Gastroesophageal sphincter (tissue), 4 donors: ENCODE measurements around the gene RAB6B. TPM values are rescaled to one million over a fixed set of nuclear protein-coding genes. Genes with fewer than 3 reads are reported as not detected.

Experiments
- ATAC-seq: fragments of 150-250 bp; one replicate; pipeline ENCODE4 v1.9.1; 2016; ENCODE audit warnings: mild to moderate bottlenecking, moderate library complexity
- H3K27ac ChIP-seq, 4 donors: fragments of 200-600 bp; sonication (generic) in 3 of 4; 1 replicate in 3 of 4; 2 replicates in 1 of 4; pipeline ENCODE4 v1.5.1; 2016 to 2019
- H3K27me3 ChIP-seq: fragments of 200-600 bp; sonication (generic); one replicate; pipeline ENCODE4 v1.5.1; 2019
- H3K36me3 ChIP-seq, 2 donors: fragments of 200-600 bp; sonication (generic); one replicate each; pipeline ENCODE4 v1.5.1; 2019; ENCODE audit warnings: control low read depth in 1 of 2
- H3K4me1 ChIP-seq, 3 donors: fragments of 200-600 bp; sonication (generic); 1 replicate in 2 of 3; 2 replicates in 1 of 3; pipeline ENCODE4 v1.5.1; 2016 to 2019; ENCODE audit warnings: control low read depth in 2 of 3
- H3K4me3 ChIP-seq, 2 donors: fragments of 200-600 bp; sonication (generic); one replicate each; pipeline ENCODE4 v1.5.1; 2019; ENCODE audit warnings: mild to moderate bottlenecking in 1 of 2, moderate library complexity in 1 of 2
- H3K9me3 ChIP-seq, 3 donors: fragments of 200-600 bp; sonication (generic); one replicate each; pipeline ENCODE4 v1.5.1; 2017 to 2019; ENCODE audit warnings: control low read depth in 2 of 3
- EP300 ChIP-seq: sonication (generic); formaldehyde crosslinking; IDR thresholded peaks from one replicate; pipeline ENCODE4 v1.6.1; 2017; ENCODE audit warnings: antibody characterized with exemption, mild to moderate bottlenecking
- POLR2A ChIP-seq, 2 donors: fragments of 450-650 bp; IDR thresholded peaks; one replicate each; pipeline ENCODE4 v1.6.1; 2017; ENCODE audit warnings: antibody characterized with exemption in 2 of 2, mild to moderate bottlenecking in 2 of 2, moderate library complexity in 1 of 2
- POLR2AphosphoS5 ChIP-seq: sonication (generic); formaldehyde crosslinking; IDR thresholded peaks from one replicate; pipeline ENCODE4 v1.6.1; 2017; ENCODE audit warnings: antibody characterized with exemption
- WGBS, 2 donors: methylation state at CpG; one replicate each; pipeline ENCODE4 v1.1.5; 2018; ENCODE audit warnings: low coverage in 1 of 2; 5-methylcytosine and 5-hydroxymethylcytosine counted together
- total RNA-seq, 4 donors: library from RNA; depleted of rRNA; stranded (reverse); fragments of >200 nt; gene quantifications; one replicate each; pipeline ENCODE4 v1.1.0, GENCODE V29; 2016
- TF ChIP-seq, protein P1 (sequence below), 4 experiments: fragments of 200-600 bp in 2 of 4; fragments of 450-650 bp in 2 of 4; sonication (generic) in 1 of 4; IDR thresholded peaks; one replicate each; pipeline ENCODE4 v1.5.1; 2017 to 2019; ENCODE audit warnings: antibody characterized with exemption in 4 of 4, mild to moderate bottlenecking in 2 of 4, moderate library complexity in 2 of 4

RAB6B gene
- total RNA-seq, 4 donors from 2014 or later, result 5.0 to 16.1 (median 8.7) TPM

DNA sequence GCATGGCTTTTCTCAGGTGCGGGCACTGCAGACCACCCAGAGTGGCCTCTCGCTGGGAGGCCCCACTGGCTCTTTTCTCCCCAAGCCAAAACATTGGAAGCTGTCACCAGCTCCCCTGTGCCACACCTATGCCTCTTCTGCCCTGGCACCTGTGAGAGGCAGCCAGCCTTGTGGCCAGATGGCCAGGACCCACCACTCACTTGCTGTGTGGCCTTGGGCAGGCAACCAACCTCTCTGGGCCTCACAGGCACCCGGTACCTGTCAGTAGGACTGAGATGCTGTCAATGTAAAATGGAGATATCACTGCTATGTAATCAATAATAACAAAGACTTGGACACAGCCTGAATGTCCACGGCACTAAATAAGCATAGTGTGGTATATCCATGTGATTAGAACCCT is 53.5 kb downstream of the RAB6B start:
- Histone ChIP-seq H3K4me1 (no peaks in the 10 kb centered on the region), H3K27me3 (no peaks in the 10 kb centered on the region), H3K36me3 (peaks cover 0 to 41% of the 10 kb centered on the region in 2 donors), H3K9me3 (no peaks in the 10 kb centered on the region), H3K4me3 (no peak overlapping the region), H3K27ac (no peak overlapping the region)
- 73 to 86% methylated on average over 2 to 3 of the region's 4 CpGs for WGBS, 2 donors
- TF ChIP-seq POLR2A (IDR thresholded peaks at IDR 0.05), result no peak
- TF ChIP-seq, protein P1, sequence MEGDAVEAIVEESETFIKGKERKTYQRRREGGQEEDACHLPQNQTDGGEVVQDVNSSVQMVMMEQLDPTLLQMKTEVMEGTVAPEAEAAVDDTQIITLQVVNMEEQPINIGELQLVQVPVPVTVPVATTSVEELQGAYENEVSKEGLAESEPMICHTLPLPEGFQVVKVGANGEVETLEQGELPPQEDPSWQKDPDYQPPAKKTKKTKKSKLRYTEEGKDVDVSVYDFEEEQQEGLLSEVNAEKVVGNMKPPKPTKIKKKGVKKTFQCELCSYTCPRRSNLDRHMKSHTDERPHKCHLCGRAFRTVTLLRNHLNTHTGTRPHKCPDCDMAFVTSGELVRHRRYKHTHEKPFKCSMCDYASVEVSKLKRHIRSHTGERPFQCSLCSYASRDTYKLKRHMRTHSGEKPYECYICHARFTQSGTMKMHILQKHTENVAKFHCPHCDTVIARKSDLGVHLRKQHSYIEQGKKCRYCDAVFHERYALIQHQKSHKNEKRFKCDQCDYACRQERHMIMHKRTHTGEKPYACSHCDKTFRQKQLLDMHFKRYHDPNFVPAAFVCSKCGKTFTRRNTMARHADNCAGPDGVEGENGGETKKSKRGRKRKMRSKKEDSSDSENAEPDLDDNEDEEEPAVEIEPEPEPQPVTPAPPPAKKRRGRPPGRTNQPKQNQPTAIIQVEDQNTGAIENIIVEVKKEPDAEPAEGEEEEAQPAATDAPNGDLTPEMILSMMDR (IDR thresholded peaks at IDR 0.05), result no peak
- no peak for TF ChIP-seq EP300
- TF ChIP-seq POLR2AphosphoS5, result no peak
- no peak for ATAC-seq

DNA sequence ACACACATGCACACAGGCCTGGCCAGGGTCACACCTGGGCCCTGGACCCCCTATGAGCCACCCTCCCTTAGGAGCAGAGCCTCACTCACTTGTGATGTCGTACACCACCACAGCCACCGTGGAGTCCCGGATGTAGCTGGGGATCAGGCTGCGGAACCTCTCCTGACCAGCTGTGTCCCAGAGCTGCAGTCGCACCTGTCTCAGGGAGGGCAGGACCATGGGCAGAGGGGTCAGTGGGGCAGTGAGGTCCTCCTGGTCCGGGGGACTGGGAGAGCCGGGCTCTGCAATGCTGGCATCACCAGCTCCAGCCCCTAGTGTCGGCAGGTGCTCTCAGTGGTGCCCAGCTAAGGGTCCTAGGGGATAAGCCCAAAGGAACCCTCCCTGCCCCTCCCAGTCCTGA is 54.5 kb downstream of the RAB6B start:
- no peak for ATAC-seq
- Histone ChIP-seq H3K4me1 (no peaks in the 10 kb centered on the region), H3K9me3 (no peaks in the 10 kb centered on the region), H3K27ac (no peak overlapping the region), H3K27me3 (no peaks in the 10 kb centered on the region), H3K36me3 (peaks cover 0 to 50% of the 10 kb centered on the region in 2 donors), H3K4me3 (no peak overlapping the region)
- TF ChIP-seq POLR2AphosphoS5, result no peak
- 87% methylated on average over 3 of the region's 8 CpGs; no CpG with 5 or more reads in 1 of the 2 donors for WGBS, 2 donors

DNA sequence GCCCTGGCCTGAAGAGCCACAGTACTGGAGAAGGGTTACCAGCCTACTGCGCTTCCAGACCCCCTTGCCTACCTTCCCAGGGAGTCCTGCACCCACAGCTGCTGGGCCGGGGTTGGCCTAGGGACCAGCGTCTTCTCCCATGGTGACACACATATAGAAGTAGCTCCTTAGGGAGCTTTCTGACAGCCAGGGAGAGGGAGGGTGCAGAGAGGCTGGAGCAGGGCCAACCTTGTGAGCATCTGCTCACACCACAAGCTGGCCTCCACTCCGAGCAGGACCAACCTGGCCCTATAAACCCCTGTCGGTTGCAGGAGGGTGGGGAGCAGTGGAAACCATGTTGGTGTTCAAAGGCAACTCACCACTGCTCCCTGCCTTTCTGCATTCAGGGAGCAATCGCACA is 54.9 kb downstream of the RAB6B start:
- Histone ChIP-seq H3K4me1 (no peaks in the 10 kb centered on the region), H3K4me3 (no peak overlapping the region), H3K36me3 (peaks cover 0 to 54% of the 10 kb centered on the region in 2 donors), H3K27ac (no peak overlapping the region), H3K27me3 (no peaks in the 10 kb centered on the region), H3K9me3 (no peaks in the 10 kb centered on the region)
- 67% methylated on average over 1 of the region's 6 CpGs; no CpG with 5 or more reads in 1 of the 2 donors for WGBS, 2 donors
- no peak for TF ChIP-seq POLR2A (IDR thresholded peaks at IDR 0.05)
- TF ChIP-seq, protein P1 (IDR thresholded peaks at IDR 0.05), result no peak
- TF ChIP-seq POLR2AphosphoS5, result no peak
- ATAC-seq, result no peak

- ATAC-seq, result no peak
- 93% methylated on average over 2 of the region's 9 CpGs; no CpG with 5 or more reads in 1 of the 2 donors for WGBS, 2 donors
- TF ChIP-seq POLR2AphosphoS5, result no peak
- no peak for TF ChIP-seq POLR2A (IDR thresholded peaks at IDR 0.05)
- no peak for TF ChIP-seq EP300
These were observed 55.5 kb downstream of the RAB6B start for GRCh38 chr3:133840055-133840737.

GRCh38 chr3:133838916-133839800 is 56.5 kb downstream of the RAB6B start:
- Histone ChIP-seq H3K27ac (no peak overlapping the region), H3K4me1 (no peaks in the 10 kb centered on the region), H3K36me3 (peaks cover 0 to 70% of the 10 kb centered on the region in 2 donors), H3K27me3 (no peaks in the 10 kb centered on the region), H3K9me3 (no peaks in the 10 kb centered on the region), H3K4me3 (no peak overlapping the region)
- WGBS, 2 donors, result 83% methylated on average over 3 of the region's 12 CpGs; no CpG with 5 or more reads in 1 of the 2 donors
- ATAC-seq, result peak; percentile 7
- TF ChIP-seq EP300, result no peak
- TF ChIP-seq POLR2AphosphoS5, result no peak
- TF ChIP-seq, protein P1 (IDR thresholded peaks at IDR 0.05), result no peak
- TF ChIP-seq POLR2A (IDR thresholded peaks at IDR 0.05), result no peak

More at GRCh38 chr3:133840055-133840737, 55.5 kb downstream of the RAB6B start:
- H3K4me1 ChIP-seq, result no peaks in the 10 kb centered on the region
- peaks cover 0 to 60% of the 10 kb centered on the region in 2 donors for H3K36me3 ChIP-seq
- H3K4me3 ChIP-seq, result no peak overlapping the region
- H3K27ac ChIP-seq, result no peak overlapping the region
- H3K9me3 ChIP-seq, result no peaks in the 10 kb centered on the region
- H3K27me3 ChIP-seq, result no peaks in the 10 kb centered on the region
